GM03348 (cell line): ENCODE measurements around the gene MYL10.

Experiments
- DNase-seq: peaks from one replicate; pipeline ENCODE4 v3.0.0; 2012; ENCODE audit warnings: low spot score

MYL10 gene

GRCh38 chr7:101567230-101567629, 61.9 kb downstream of the MYL10 start:
- DNase-seq, result no peak

GRCh38 chr7:101565601-101566209, 63.4 kb downstream of the MYL10 start:
- no peak for DNase-seq

- DNase-seq, result no peak
These were observed 64.3 kb downstream of the MYL10 start for GRCh38 chr7:101564778-101565211.

GRCh38 chr7:101563943-101564777, 64.9 kb downstream of the MYL10 start:
- DNase-seq, result no peak
